Nephron (organoid): ENCODE data around the gene HS6ST2.
A peak's percentile ranks its signal among the peaks of the same experiment; 100 is the strongest.

Experiments used
- H3K27ac Mint-ChIP-seq, 3 experiments: 2 replicates each; pipeline ENCODE4 v1.8.0; 2020; ENCODE audit warnings: mixed read lengths in 3 of 3, mild to moderate bottlenecking in 2 of 3, moderate library complexity in 1 of 3
- H3K27me3 Mint-ChIP-seq: 2 replicates; pipeline ENCODE4 v1.8.0; 2021; ENCODE audit warnings: low read depth, mild to moderate bottlenecking, moderate library complexity, mixed read lengths
- H3K36me3 Mint-ChIP-seq: 2 replicates; pipeline ENCODE4 v1.8.0; 2020; ENCODE audit warnings: low read depth, mixed read lengths
- H3K4me1 Mint-ChIP-seq: 2 replicates; pipeline ENCODE4 v1.8.0; 2020; ENCODE audit warnings: mixed read lengths
- H3K4me3 Mint-ChIP-seq, 3 experiments: 2 replicates each; pipeline ENCODE4 v1.8.0; 2020; ENCODE audit warnings: mild to moderate bottlenecking in 3 of 3, mixed read lengths in 3 of 3, moderate library complexity in 2 of 3
- H3K9me3 Mint-ChIP-seq: 2 replicates; pipeline ENCODE4 v1.8.0; 2020; ENCODE audit warnings: mixed read lengths
- CTCF ChIP-seq, 3 experiments: fragments of 200-600 bp; sonication (generic); IDR thresholded peaks; one replicate each; pipeline ENCODE4 v1.5.0; 2021; ENCODE audit warnings: antibody characterized with exemption in 3 of 3; ENCODE audit not compliant: unreplicated experiment in 3 of 3

The HS6ST2 gene

DNA sequence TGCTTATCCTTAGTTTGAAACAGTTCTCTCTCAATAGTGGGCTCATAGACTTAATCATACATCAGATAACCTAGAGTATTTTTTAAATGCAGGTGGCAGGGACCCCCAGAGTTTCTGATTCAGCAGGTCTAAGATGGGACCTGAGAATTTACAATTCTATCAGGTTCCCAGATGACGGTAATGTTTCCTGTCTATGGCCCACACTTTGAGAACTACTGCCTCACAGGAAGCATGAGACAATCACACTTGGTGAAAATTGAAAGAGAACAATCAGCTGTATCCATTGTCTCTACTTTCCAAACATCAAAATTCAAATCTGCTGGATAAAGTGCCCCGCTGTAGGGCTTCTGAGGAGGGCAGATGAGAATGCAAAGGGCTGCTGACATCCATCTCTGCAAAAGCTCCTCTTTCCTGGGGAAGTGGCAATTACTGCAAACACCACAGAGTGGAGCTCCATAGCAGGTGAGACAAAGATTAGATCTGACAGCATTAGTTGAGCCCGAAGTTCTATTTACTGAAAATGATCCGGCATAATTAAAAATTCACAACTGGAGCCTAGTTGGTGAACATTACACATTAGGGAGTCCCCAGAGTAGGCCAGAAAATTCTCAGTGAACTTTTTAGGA is 281.8 kb downstream of the HS6ST2 start:
- TF ChIP-seq CTCF (IDR thresholded peaks at IDR 0.05; ENCODE audit: unreplicated experiment in 3 of 3): peak; percentile 20 to 33 (median 26)
- H3K27ac Mint-ChIP-seq: peak overlapping the region in 2 of 3 experiments; percentile 17 to 51
- no peak overlapping the region for H3K4me3 Mint-ChIP-seq
- no peaks in the 10 kb centered on the region for H3K27me3 Mint-ChIP-seq
- H3K9me3 Mint-ChIP-seq: peaks cover 10% of the 10 kb centered on the region
- peaks cover 9% of the 10 kb centered on the region for H3K36me3 Mint-ChIP-seq
- peaks cover 18% of the 10 kb centered on the region for H3K4me1 Mint-ChIP-seq

DNA sequence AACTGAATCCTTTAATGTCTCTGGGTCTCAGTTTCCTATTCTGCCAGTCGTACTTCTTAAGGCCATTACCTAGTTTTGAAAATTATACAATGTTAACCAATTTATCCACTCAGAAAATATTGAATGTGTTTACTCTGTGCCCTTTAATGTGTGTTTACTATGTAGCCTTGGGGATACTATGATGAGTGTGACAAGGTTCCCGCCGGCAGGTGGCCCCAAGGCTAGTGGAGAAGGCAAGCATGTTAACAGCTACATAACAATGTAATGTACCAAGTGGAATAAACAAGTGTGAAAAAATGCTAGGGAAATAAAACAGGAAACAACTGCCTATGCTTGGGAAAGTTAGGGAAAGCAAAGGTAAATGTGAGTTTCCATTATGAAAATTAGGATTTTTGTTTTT is 282.3 kb downstream of the HS6ST2 start:
- peaks cover 21% of the 10 kb centered on the region for H3K4me1 Mint-ChIP-seq
- no peak for TF ChIP-seq CTCF (IDR thresholded peaks at IDR 0.05; ENCODE audit: unreplicated experiment in 3 of 3)
- peak overlapping the region in 1 of 3 experiments; percentile 11 for H3K27ac Mint-ChIP-seq
- H3K4me3 Mint-ChIP-seq: no peak overlapping the region
- peaks cover 9% of the 10 kb centered on the region for H3K36me3 Mint-ChIP-seq
- H3K27me3 Mint-ChIP-seq: no peaks in the 10 kb centered on the region
- H3K9me3 Mint-ChIP-seq: peaks cover 8% of the 10 kb centered on the region

DNA sequence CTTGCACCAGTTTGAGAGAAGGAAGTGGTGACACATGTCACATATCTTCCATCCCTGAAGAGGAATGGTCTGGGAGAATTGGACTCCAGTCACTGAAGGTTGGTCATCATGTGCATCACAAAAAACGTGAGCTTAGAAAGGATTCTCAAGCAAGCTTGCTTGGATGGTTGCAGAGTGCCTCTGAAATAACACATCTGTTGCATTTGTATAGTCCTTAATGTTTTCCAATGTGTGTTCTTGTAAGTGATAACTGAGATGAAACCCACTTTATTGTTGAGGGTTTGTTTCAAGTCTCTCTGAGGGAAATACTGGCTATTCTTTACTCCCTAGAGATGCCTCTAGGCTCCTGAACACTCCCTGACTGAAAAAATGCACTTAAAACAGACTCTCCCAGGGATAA is 285.1 kb downstream of the HS6ST2 start:
- Mint-ChIP-seq H3K27me3 (no peaks in the 10 kb centered on the region), H3K9me3 (no peaks in the 10 kb centered on the region), H3K4me3 (no peak overlapping the region), H3K27ac (no peak overlapping the region), H3K4me1 (peaks cover 25% of the 10 kb centered on the region), H3K36me3 (no peaks in the 10 kb centered on the region)
- no peak for TF ChIP-seq CTCF (IDR thresholded peaks at IDR 0.05; ENCODE audit: unreplicated experiment in 3 of 3)

- Mint-ChIP-seq H3K9me3 (no peaks in the 10 kb centered on the region), H3K27me3 (no peaks in the 10 kb centered on the region), H3K4me1 (peaks cover 24% of the 10 kb centered on the region), H3K27ac (peak overlapping the region in 2 of 3 experiments; percentile 47 to 69), H3K4me3 (no peak overlapping the region), H3K36me3 (no peaks in the 10 kb centered on the region)
- no peak for TF ChIP-seq CTCF (IDR thresholded peaks at IDR 0.05; ENCODE audit: unreplicated experiment in 3 of 3)
Measured at GRCh38 chrX:132671229-132671641, 287.2 kb downstream of the HS6ST2 start.

DNA sequence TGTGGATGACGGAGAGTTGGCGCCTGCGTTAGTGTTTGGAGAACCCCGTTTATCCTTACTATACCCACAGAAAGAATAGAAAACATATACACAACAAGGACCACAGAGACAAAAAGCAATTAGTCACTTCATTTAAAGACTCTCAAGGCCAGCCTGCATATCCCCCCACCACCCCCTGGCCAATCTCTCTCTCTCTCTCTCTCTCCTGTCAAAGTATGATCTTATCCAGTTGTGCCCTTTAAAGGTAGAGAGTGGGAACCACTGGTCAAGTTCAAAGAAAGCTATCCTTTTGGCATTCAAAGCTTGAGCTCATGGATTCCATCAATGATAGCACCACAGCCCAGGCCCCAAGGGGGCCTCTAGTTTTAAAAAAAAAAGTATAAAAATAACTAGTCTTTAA is 289.3 kb downstream of the HS6ST2 start:
- Mint-ChIP-seq H3K27me3 (no peaks in the 10 kb centered on the region), H3K36me3 (no peaks in the 10 kb centered on the region), H3K27ac (no peak overlapping the region), H3K4me1 (peaks cover 19% of the 10 kb centered on the region), H3K4me3 (no peak overlapping the region), H3K9me3 (no peaks in the 10 kb centered on the region)
- TF ChIP-seq CTCF (IDR thresholded peaks at IDR 0.05; ENCODE audit: unreplicated experiment in 3 of 3): no peak

DNA sequence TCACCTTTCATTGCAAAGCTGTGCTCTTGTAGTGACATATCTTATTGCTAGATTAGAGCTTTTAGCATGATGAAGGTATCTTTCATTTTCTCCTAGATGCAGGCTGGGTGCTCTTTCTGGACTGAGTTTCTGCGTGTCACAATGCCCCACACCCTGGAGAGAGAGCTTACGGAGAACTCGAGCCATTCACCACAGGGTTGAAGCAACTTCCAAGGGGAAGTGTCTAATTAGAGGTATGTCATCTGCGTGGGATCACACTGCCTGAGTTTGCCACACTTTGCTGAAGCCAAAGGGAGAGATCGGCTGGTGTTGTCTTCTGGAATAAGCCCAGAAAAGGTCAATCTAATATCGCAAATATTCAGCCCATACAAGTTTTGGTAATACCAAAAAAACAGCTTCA is 290.3 kb downstream of the HS6ST2 start:
- TF ChIP-seq CTCF (IDR thresholded peaks at IDR 0.05; ENCODE audit: unreplicated experiment in 3 of 3): no peak
- peaks cover 19% of the 10 kb centered on the region for H3K4me1 Mint-ChIP-seq
- no peak overlapping the region for H3K27ac Mint-ChIP-seq

More for the DNA sequence above, 290.3 kb downstream of the HS6ST2 start:
- Mint-ChIP-seq H3K9me3 (no peaks in the 10 kb centered on the region), H3K36me3 (no peaks in the 10 kb centered on the region), H3K27me3 (no peaks in the 10 kb centered on the region), H3K4me3 (no peak overlapping the region)
